ENCODE measurements around the gene RHBDD2.

- TF ChIP-seq CTCF (IDR thresholded peaks at IDR 0.05) (no peak), EP300 (IDR thresholded peaks at IDR 0.05) (no peak)
Measured at GRCh38 chr7:75931680-75932079, 52.8 kb downstream of the RHBDD2 start.

All from tibial nerve (tissue), 4 donors.